Eye (tissue), 1 donor: ENCODE data around the gene AIF1L.

Source experiments
- DNase-seq: peaks from one replicate; pipeline ENCODE4 v3.0.0-alpha.2; 2015

The AIF1L gene

DNA sequence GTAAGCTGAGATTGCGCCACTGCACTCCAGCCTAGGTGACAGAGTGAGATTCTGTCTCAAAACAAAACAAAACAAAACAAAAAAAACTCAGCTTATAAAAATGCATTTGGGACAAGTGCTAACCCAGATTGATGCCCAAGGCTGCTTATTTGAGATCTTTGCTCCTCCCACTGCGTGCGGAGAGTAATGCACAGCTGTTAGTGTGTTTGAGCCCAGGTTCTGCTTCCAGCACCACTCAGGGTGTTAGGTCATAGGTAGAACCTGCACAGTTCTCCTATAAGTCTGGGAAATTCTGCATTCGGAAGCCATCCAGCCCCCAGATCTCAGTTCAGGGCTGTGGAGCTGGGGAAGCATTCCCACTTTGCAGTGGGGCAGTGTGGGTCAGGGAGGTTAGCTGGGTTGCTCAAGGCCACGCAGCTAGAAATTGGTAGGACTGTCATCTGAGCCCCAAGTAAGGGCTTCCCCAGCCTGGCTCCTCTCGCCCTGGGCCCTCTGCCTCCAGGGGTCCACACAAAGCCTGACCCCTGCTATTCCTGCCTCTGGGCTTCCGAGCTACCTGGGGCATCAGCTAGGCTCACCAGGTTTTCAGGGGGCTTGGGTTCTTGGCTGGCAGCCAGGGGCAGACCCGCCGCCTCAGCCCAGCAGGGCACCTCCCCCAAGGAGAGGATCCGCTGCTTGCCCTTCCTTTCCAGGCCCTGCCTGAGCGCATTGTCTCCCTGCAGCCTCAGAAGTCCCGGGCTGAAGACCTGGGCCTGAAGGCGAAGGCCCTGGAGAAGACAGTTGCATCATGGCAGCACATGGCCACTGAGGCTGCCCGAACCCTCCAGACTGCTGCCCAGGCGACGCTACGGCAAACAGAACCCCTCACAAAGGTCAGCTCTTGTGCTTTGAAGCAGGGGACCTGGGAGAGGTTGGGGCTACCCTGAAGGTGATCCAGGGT is 17.6 kb upstream of the AIF1L start:
- no peak for DNase-seq

DNA sequence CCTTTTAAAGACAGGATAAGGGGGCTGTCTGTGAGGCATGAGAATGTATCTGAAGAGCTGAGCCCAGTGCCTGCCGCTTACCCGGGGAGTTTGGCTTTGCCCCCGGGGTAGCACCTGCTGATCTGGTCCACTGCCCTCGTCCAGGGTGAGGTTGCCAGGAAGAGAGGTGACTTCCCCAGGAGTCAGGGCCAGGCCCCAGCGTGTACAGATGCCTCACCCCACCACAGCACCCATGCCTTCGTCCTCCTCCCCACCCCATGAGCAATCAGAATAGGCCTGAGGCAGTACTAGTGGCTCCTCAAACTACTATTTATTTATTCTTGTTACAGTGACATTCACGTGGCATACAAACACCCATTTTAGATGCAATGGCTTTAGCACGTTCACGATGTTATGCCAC is 15.7 kb upstream of the AIF1L start:
- no peak for DNase-seq

DNA sequence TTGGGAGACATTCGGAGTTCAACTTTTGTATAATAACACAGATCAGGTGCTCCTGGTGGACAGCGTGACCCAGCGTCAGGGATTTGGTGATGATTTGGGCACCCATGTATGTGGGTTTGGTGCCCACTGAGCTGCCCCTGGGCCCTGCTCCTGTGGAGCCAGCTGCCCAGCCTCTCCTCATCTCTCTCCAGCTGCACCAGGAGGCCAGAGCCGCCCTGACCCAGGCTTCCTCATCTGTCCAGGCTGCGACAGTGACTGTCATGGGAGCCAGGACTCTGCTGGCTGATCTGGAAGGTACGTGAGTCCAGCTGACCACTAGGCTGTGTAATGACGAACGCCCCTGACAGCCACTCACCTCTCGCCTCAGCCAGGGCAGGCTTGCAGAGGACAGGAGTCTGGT is 14.5 kb upstream of the AIF1L start:
- no peak for DNase-seq

DNA sequence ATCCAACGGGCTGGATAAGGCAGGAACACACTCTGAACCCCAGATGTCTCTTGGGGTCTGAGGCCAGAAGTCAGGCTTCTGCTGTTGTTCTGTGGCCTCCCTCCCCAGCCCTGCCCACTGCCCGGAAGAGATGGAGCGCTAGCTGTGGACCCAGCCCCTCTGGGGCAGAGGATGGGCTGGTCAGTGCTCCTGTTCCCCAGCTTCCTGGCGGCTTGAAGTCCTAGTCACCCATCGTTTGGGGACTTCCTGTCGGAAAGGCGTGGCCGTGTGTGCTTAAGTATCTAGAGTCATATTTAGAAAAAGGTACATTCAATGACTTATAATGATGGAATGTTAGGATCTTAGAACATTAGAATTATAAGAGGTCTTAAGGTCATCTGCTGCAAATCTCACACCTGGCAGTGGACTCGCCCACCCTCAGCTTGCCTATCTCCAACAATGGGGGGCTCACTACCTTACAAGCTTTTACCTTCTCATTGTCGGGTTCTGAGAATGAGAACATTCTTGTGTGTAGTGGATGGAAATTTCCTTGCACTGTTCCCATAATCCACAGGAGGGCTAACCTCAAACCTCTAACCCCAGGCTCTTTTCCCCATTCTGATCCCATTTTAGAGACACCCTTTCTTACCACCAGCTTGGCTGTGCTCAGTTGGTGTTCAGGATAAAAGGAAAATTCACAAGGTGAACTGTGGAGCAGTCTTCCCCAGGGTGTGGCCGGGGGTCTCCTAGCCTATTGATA is 13.4 kb upstream of the AIF1L start:
- DNase-seq, result no peak

DNA sequence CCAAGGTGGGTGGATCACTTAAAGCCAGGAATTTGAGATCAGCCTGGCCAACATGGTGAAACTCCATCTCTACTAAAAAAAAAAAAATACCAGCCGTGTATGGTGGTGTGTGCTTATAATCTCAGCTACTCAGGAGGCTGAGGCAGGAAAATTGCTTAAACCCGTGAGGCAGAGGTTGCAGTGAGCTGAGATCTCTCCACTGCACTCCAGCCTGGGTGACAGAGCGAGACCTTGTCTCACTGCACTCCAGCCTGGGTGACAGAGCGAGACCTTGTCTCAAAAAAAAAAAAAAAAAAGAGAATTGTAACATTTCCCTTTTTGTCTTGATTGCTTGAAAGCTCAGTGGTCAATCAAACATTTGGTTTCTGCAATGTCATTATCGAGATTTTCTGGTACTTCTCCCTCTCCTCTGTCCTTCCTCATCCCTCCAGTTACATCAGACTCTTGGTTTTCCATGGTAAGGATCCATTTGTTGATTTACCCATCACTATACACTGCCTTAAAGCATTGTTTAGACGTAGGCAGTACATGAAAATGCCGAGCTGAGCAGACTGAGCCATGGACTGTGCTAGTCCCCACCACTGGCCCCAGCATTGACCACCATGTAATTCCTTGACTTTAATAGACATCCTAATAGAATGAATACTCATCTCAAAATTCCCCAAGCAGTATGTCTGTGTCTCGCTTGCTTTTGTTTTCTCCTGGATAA is 11.5 kb upstream of the AIF1L start:
- DNase-seq, result no peak

DNA sequence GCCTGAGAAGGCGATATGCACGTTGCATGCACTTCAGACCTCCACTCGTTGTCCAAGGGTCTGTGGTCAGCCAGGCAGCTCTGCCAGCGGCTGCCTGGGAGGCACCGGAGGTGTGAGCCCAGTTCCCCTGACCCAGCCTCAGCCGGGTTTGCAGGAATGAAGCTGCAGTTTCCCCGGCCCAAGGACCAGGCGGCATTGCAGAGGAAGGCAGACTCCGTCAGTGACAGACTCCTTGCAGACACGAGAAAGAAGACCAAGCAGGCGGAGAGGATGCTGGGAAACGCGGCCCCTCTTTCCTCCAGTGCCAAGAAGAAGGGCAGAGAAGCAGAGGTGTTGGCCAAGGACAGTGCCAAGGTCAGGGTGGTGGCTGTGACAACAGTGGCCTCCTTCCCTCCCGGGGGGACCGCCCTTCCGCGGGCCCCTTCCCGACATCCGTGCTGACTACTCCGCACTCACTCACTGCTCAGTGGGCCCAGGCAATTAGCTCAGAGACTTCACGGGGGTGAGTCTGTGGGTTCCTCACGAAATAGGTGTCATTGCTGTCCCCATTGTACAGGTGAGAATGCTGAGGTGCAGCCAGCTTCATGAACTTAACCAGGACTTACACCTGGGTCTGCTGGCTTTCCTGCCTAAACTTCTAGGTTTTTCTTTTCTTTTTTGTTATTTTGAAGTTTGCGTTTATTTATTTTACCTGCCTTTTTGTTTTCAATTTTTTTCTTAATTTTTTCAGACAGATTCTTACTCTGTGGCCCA is 10.8 kb upstream of the AIF1L start:
- no peak for DNase-seq

GRCh38 chr9:131087354-131087893 is 8.9 kb upstream of the AIF1L start:
- DNase-seq, result no peak

- no peak for DNase-seq
Observed at GRCh38 chr9:131090025-131090787, 6.1 kb upstream of the AIF1L start.

- DNase-seq, result no peak
Observed at GRCh38 chr9:131091352-131091992, 4.9 kb upstream of the AIF1L start.

DNA sequence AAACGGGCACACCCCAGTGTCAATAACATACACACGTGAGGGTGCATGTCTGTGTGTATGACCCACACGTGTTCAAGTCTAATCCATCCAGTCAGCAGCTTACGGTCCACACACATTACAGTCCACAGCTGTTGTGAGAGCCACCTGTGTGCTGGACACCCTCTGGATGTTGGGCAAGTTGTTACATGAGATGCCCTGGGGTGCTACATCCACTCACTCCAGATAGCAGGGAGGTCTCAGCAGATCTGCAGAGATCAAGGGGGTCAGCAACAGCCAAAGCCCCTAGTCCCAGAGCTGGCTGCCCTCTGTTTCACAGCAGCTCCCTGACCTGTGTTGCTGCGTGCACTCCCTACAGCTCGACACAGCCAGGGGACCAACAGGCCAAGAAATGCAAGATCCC is 4.3 kb upstream of the AIF1L start:
- no peak for DNase-seq

DNA sequence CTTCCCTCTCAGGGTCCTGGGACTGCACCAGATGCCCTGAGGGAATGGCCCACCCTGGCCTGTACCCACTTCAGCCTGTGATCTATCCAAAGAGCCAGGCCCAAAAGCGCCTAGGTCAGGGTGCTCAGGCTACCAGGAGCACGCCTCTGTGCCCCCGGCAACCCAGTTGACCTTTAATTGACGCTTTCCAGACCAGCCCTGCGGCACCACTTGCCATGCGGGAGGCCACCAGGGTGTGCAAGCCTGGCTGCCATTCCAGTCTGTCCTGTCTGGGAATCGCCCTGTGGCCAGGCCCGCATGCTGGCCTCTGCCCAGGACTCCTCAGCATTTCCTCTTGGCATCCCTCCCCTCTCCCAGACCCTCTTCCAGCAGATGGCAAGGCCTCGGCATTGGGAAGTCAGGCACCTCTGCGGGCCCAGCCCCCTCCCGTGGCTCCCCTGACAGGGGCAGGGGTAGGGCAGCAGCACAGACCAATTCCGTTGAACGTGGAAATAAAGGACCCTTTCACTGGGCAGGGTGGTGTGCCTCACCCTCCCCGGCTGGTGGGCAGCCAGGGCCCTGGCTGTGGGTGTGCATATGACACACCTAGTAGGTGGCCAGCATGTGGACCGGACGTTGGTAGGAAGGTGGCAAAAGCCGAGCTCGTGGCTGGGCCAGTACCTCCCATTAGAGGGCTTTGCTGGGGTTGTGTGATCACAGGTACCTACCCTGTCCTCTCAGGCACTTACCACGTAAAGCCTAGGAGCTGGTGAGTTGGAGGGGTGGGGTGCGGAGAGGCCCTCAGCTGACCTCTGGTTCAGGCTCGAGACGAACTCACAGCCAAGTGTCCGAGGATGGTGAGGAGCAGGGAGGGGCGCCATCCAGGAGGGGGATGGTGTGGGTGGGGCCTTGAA is 3.5 kb upstream of the AIF1L start:
- DNase-seq, result no peak

DNA sequence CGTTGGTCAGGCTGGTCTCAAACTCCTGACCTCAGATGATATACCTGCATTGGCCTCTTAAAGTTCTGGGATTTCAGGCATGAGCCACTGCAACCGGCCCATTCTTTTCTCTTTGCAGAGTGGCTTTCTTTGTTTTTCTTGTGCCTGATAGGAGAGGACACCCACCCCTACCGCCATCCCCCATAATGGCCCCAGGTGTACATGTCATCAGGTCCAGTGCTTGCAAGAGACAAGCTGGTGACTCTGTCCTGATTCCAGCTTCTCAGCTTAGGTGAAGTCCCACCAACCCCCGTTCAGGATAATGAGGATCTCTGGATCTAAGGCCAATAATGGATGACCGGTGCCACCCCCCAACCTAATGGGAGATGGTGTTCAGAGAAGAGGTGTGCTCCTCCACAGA is 2.3 kb upstream of the AIF1L start:
- DNase-seq, result no peak

GRCh38 chr9:131094622-131095021 is 1.7 kb upstream of the AIF1L start:
- no peak for DNase-seq

DNA sequence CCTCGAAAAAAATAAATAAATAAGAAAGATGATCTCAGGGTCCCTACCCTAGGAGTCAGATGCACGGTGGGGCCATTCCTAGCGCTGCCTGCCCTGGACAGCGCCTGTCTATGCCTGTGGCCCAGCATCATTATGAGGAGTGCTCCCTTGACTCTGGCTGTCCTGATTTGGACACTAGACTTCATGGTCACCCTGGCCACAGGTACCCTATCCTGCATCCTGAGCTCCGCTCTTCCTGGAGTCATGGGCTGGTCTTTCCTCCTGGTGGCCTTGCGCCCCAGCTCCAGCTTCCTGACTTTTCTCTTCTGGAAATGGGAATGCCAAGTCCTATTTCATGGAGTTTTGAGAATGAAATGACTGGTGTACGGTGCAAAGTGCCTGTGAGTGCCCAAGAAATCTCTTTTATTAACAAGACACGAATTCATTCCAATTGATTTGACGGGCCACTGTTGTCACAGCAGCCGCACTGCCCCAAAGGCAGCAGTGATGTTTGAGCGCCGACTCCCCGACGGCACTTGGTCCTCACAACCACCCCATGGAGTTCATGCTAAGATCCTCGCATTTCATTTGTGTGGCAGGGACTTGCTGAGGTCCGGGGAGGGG is 564 bp upstream of the AIF1L start:
- DNase-seq, result no peak

DNA sequence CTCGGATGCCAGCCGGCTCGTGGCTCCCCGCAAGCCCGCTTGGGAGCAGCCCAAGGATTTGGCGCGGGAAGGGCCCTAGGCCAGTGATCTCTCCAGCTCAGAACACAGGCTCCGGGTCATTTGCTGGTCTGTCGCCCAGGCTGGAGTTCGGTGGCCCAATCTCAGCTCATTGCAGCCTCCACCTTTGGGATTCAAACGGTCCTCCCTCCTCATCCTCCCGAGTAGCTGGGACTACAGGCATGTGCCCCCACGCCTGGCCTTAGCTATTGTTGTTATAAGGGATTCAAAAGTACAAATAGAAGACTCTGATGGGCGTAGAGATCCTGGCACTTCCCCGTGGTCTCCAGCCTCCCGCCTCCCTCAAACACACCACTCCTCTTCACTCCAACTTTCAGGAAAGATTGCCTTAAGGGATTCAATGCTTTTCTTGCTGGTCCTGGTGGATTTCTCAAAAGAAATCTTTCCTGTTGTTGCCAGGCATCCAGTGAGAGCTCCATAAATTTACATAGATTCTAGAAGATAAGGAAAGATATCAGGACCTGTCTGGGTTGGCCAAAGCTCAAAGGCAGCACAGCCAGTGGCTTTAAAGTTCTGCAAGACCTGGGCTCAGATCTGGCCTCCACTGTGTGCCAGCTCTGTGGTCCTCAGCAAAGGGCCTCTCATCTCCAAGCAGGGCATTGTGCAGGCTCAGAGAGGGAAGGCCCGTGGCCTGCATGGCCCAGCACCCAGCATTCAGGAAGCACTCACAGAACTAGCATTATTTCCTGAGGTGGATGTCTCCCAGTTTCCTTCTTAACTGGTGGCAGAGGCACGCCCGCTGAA is 1.0 kb downstream of the AIF1L start:
- no peak for DNase-seq

DNA sequence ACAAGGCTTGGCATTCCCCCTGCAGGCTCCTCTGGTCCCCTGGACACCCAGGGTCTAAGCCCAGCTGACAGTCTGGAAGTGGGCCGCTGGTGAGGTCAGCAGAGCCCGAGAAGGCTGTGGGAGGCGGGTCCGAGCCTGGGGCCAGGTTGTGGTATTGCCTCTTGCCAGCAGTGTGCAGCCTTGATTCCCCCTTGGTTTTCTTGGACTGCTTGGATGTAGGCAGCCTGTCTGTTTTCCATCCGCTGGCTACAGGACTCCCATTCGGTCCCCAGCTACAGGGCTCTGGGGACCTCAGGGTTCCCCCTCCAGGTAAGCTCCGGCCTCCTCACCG is 1.6 kb downstream of the AIF1L start:
- no peak for DNase-seq

GRCh38 chr9:131098391-131099101 is 2.2 kb downstream of the AIF1L start:
- DNase-seq, result no peak

- DNase-seq, result no peak
Observed at GRCh38 chr9:131099102-131099606, 2.8 kb downstream of the AIF1L start.
